B cell (primary cell): ENCODE measurements around the gene SLC39A11. TPM values are rescaled to one million over a fixed set of nuclear protein-coding genes. Genes with fewer than 3 reads are reported as not detected.

Experiments used
- ATAC-seq: fragments of 200-7000 bp; cut with Tn5 transposase; one replicate; pipeline ENCODE4 v1.10.0; 2021; ENCODE audit warnings: low read depth, mild to moderate bottlenecking, moderate number of reproducible peaks, moderate library complexity
- CTCF ChIA-PET: fragments of 350-600 bp; sonication (Branson Sonifier 250); formaldehyde crosslinking; loops from one replicate; lab custom pipeline; 2021; ENCODE audit warnings: antibody characterized with exemption, inconsistent platforms; lab: Charles Lee
- POLR2A ChIA-PET: fragments of 350-600 bp; sonication (Branson Sonifier 250); formaldehyde crosslinking; loops from one replicate; lab custom pipeline; 2021; ENCODE audit warnings: antibody characterized with exemption; lab: Charles Lee
- DNase-seq: peaks from one replicate; pipeline ENCODE4 v3.0.0; 2013
- H2AFZ ChIP-seq: 2 replicates; pipeline ENCODE4 v1.6.1; 2012; ENCODE audit warnings: mild to moderate bottlenecking, low read depth, low read length; ENCODE audit not compliant: insufficient read depth, poor library complexity, severe bottlenecking
- H3K27ac ChIP-seq, 2 donors: 1 replicate in 1 of 2; 2 replicates in 1 of 2; pipeline ENCODE4 v1.5.1; 2012 to 2013; ENCODE audit warnings: low read length in 2 of 2, mild to moderate bottlenecking in 2 of 2, moderate library complexity in 1 of 2
- H3K27me3 ChIP-seq, 4 experiments: fragments of 200-600 bp in 1 of 4; sonication (generic) in 1 of 4; replicated peaks in 1 of 4; 1 replicate in 2 of 4; 2 replicates in 2 of 4; pipeline versions ENCODE4 v1.6.1 to v1.7.0; 2013 to 2016; ENCODE audit warnings: low read length in 3 of 4, mild to moderate bottlenecking in 2 of 4, mixed read lengths in 1 of 4, moderate library complexity in 1 of 4; ENCODE audit not compliant: insufficient read depth in 4 of 4, control insufficient read depth in 3 of 4; ENCODE audit errors: control extremely low read depth in 1 of 4
- H3K36me3 ChIP-seq, 2 experiments: replicated peaks in 1 of 2; 1 replicate in 1 of 2; 2 replicates in 1 of 2; pipeline versions ENCODE4 v1.6.1 to v1.7.1; 2013; ENCODE audit warnings: low read length in 1 of 2; ENCODE audit not compliant: insufficient read depth in 2 of 2, control insufficient read depth in 1 of 2; ENCODE audit errors: control extremely low read depth in 1 of 2, extremely low read depth in 1 of 2
- H3K4me1 ChIP-seq, 2 donors: fragments of 200-600 bp in 1 of 2; sonication (generic) in 1 of 2; 1 replicate in 1 of 2; 2 replicates in 1 of 2; pipeline versions ENCODE4 v1.5.1 to v1.6.1; 2013 to 2017; ENCODE audit warnings: low read length in 2 of 2; ENCODE audit not compliant: control insufficient read depth in 2 of 2, insufficient read depth in 2 of 2
- H3K4me2 ChIP-seq: replicated peaks from 2 replicates; pipeline ENCODE3; 2012; ENCODE audit warnings: mild to moderate bottlenecking, low read depth, low read length; ENCODE audit not compliant: poor library complexity, severe bottlenecking
- H3K4me3 ChIP-seq, 5 experiments: fragments of 200-600 bp in 1 of 5; sonication (generic) in 1 of 5; 1 replicate in 3 of 5; 2 replicates in 2 of 5; pipeline versions ENCODE4 v1.5.1 to v1.7.0; 2011 to 2016; ENCODE audit warnings: low read length in 4 of 5, mild to moderate bottlenecking in 4 of 5, low read depth in 2 of 5, control low read depth in 1 of 5, moderate library complexity in 1 of 5; ENCODE audit not compliant: insufficient read depth in 1 of 5; ENCODE audit errors: control extremely low read depth in 1 of 5, extremely low read depth in 1 of 5
- H3K79me2 ChIP-seq: fragments of 200-600 bp; sonication (generic); one replicate; pipeline ENCODE4 v1.6.0; 2016; ENCODE audit warnings: low read length; ENCODE audit not compliant: control insufficient read depth, insufficient read depth
- H3K9ac ChIP-seq: fragments of 200-600 bp; sonication (generic); 2 replicates; pipeline ENCODE4 v1.6.1; 2017; ENCODE audit warnings: mild to moderate bottlenecking, low read length, moderate library complexity
- H3K9me3 ChIP-seq, 3 donors: one replicate each; pipeline versions ENCODE4 v1.6.1 to v1.7.1; 2013; ENCODE audit warnings: low read length in 2 of 3; ENCODE audit not compliant: control insufficient read depth in 2 of 3, insufficient read depth in 1 of 3; ENCODE audit errors: control extremely low read depth in 1 of 3
- H4K20me1 ChIP-seq: 2 replicates; pipeline ENCODE4 v1.6.0; 2012; ENCODE audit warnings: mild to moderate bottlenecking, low read length; ENCODE audit not compliant: insufficient read depth, control insufficient read depth, poor library complexity, severe bottlenecking
- H3K27ac Mint-ChIP-seq: one replicate; pipeline ENCODE4 v1.8.0; 2021; ENCODE audit warnings: mixed read lengths
- H3K27me3 Mint-ChIP-seq: one replicate; pipeline ENCODE4 v1.8.0; 2021; ENCODE audit warnings: mixed read lengths
- H3K4me1 Mint-ChIP-seq: one replicate; pipeline ENCODE4 v1.8.0; 2021; ENCODE audit warnings: mixed read lengths
- H3K4me3 Mint-ChIP-seq: one replicate; pipeline ENCODE4 v1.8.0; 2021; ENCODE audit warnings: mixed read lengths
- H3K9me3 Mint-ChIP-seq: one replicate; pipeline ENCODE4 v1.8.0; 2022; ENCODE audit warnings: mixed read lengths; ENCODE audit not compliant: insufficient read depth
- CTCF ChIP-seq: fragments of 200-600 bp; IDR thresholded peaks from one replicate; pipeline ENCODE4 v1.8.0; 2022; ENCODE audit warnings: antibody characterized with exemption, mild to moderate bottlenecking
- EZH2 ChIP-seq: IDR thresholded peaks from 2 replicates; pipeline ENCODE4 v1.6.1; 2012; ENCODE audit warnings: borderline replicate concordance, low read depth, mild to moderate bottlenecking, moderate library complexity, low read length; ENCODE audit not compliant: insufficient read depth, poor library complexity, severe bottlenecking
- WGBS: methylation state at CpG from one replicate; pipeline ENCODE4 v1.1.5; 2013; ENCODE audit warnings: missing lambda C conversion rate; ENCODE audit not compliant: insufficient coverage; 5-methylcytosine and 5-hydroxymethylcytosine counted together
- intact Hi-C: fragments of 100-400 bp; cut with micrococcal nuclease; formaldehyde crosslinking; loops from one replicate; pipeline ENCODE4 v1.10.0; 2022
- polyA plus RNA-seq: library from polyadenylated mRNA; depleted of rRNA; stranded (reverse); fragments of >200 nt; gene quantifications from 2 replicates; pipeline ENCODE4 v1.2.3, GENCODE V29; 2012
- total RNA-seq, 2 donors: library from RNA; stranded (reverse); fragments of 120-200 nt in 1 of 2; gene quantifications; 1 replicate in 1 of 2; 2 replicates in 1 of 2; pipeline versions ENCODE4 v1.2.3 to v1.2.4, GENCODE V29; 2013 to 2022

Gene SLC39A11
- total and polyA plus RNA-seq, 2 donors (not counting 1 experiment from before 2014, with no cell fraction given) = 6.9 to 39.6 TPM

GRCh38 chr17:73067075-73067474 lies 25.4 kb downstream of the SLC39A11 start:
- no peak overlapping the region for H3K4me2 ChIP-seq
- ChIA-PET POLR2A (no interaction called here), CTCF (no interaction called here)
- H3K27me3 Mint-ChIP-seq = no peaks in the 10 kb centered on the region
- H3K4me1 Mint-ChIP-seq = no peaks in the 10 kb centered on the region
- H3K27ac Mint-ChIP-seq = no peak overlapping the region
- H3K9ac ChIP-seq = no peak overlapping the region
- TF ChIP-seq EZH2 (no peak), CTCF (no peak)
- no peak overlapping the region for H2AFZ ChIP-seq
- ATAC-seq (no peak), DNase-seq (no peak)
- no peaks in the 10 kb centered on the region for H3K4me1 ChIP-seq
- no peaks in the 10 kb centered on the region for H3K9me3 Mint-ChIP-seq
- no peaks in the 10 kb centered on the region for H4K20me1 ChIP-seq
- peaks cover 0 to 4% of the 10 kb centered on the region in 2 experiments for H3K36me3 ChIP-seq
- no peak overlapping the region for H3K4me3 ChIP-seq
- 100% methylated on average over 2 of the region's 3 CpGs for WGBS
- H3K27ac ChIP-seq = no peak overlapping the region
- no peaks in the 10 kb centered on the region for H3K27me3 ChIP-seq
- intact Hi-C loops = no loop called here
- no peaks in the 10 kb centered on the region for H3K9me3 ChIP-seq
- no peaks in the 10 kb centered on the region for H3K79me2 ChIP-seq
- no peak overlapping the region for H3K4me3 Mint-ChIP-seq

GRCh38 chr17:73066148-73066884 lies 26.2 kb downstream of the SLC39A11 start:
- H3K9me3 ChIP-seq = no peaks in the 10 kb centered on the region
- whole genome bisulfite sequencing = no CpG with 5 or more reads among the region's 2 CpGs
- H4K20me1 ChIP-seq = no peaks in the 10 kb centered on the region
- ATAC-seq (no peak), DNase-seq (no peak)
- no peak overlapping the region for H2AFZ ChIP-seq
- intact Hi-C loops = no loop called here
- H3K36me3 ChIP-seq = peaks cover 0 to 4% of the 10 kb centered on the region in 2 experiments
- no peaks in the 10 kb centered on the region for H3K27me3 Mint-ChIP-seq
- H3K4me2 ChIP-seq = no peak overlapping the region
- H3K4me3 ChIP-seq = no peak overlapping the region
- H3K4me3 Mint-ChIP-seq = no peak overlapping the region
- no peaks in the 10 kb centered on the region for H3K4me1 Mint-ChIP-seq
- ChIA-PET POLR2A (no interaction called here), CTCF (no interaction called here)
- TF ChIP-seq CTCF (no peak), EZH2 (no peak)
- H3K27me3 ChIP-seq = no peaks in the 10 kb centered on the region
- H3K79me2 ChIP-seq = no peaks in the 10 kb centered on the region
- H3K27ac Mint-ChIP-seq = no peak overlapping the region
- no peak overlapping the region for H3K27ac ChIP-seq
- no peaks in the 10 kb centered on the region for H3K4me1 ChIP-seq
- no peak overlapping the region for H3K9ac ChIP-seq
- H3K9me3 Mint-ChIP-seq = no peaks in the 10 kb centered on the region
